ENCODE measurements around the gene VEGFB.

- no peak for TF ChIP-seq EZH2 (IDR thresholded peaks at IDR 0.05; ENCODE audit: borderline replicate concordance, low read depth, low read length, severe bottlenecking)
- TF ChIP-seq CTCF (IDR thresholded peaks at IDR 0.05; ENCODE audit: borderline replicate concordance, extremely low read depth, low read length, poor library complexity, severe bottlenecking), result no peak
Measured at GRCh38 chr11:64229090-64229743, 5.2 kb upstream of the VEGFB start.

All from DND-41 (cell line).